Putamen (tissue), 1 donor: ENCODE results near the gene NTSR1.

Experiments
- DNase-seq: peaks from one replicate; pipeline ENCODE4 v3.0.0-alpha.2; 2016; ENCODE audit warnings: low spot score

Gene NTSR1

GRCh38 chr20:62755817-62756724, 47.4 kb downstream of the NTSR1 start:
- no peak for DNase-seq

- no peak for DNase-seq
Measured at GRCh38 chr20:62758226-62758912, 49.7 kb downstream of the NTSR1 start.

GRCh38 chr20:62759981-62760431, 51.4 kb downstream of the NTSR1 start:
- DNase-seq, result no peak

GRCh38 chr20:62760471-62760855, 51.8 kb downstream of the NTSR1 start:
- no peak for DNase-seq

GRCh38 chr20:62760856-62761758, 52.5 kb downstream of the NTSR1 start:
- no peak for DNase-seq

GRCh38 chr20:62761759-62762131, 53.1 kb downstream of the NTSR1 start:
- DNase-seq, result no peak

- no peak for DNase-seq
Measured at GRCh38 chr20:62762376-62762775, 53.7 kb downstream of the NTSR1 start.

GRCh38 chr20:62762801-62763368, 54.2 kb downstream of the NTSR1 start:
- no peak for DNase-seq

- no peak for DNase-seq
Measured at GRCh38 chr20:62763404-62763803, 54.8 kb downstream of the NTSR1 start.

- DNase-seq, result no peak
Measured at GRCh38 chr20:62764156-62764935, 55.7 kb downstream of the NTSR1 start.

- DNase-seq, result no peak
Measured at GRCh38 chr20:62765021-62765420, 56.4 kb downstream of the NTSR1 start.

- no peak for DNase-seq
Measured at GRCh38 chr20:62765432-62766070, 56.9 kb downstream of the NTSR1 start.

GRCh38 chr20:62766071-62766450, 57.4 kb downstream of the NTSR1 start:
- DNase-seq, result no peak

- DNase-seq, result no peak
Measured at GRCh38 chr20:62766716-62767115, 58.1 kb downstream of the NTSR1 start.

- DNase-seq, result no peak
Measured at GRCh38 chr20:62768234-62768546, 59.6 kb downstream of the NTSR1 start.

GRCh38 chr20:62768551-62769287, 60.1 kb downstream of the NTSR1 start:
- DNase-seq, result no peak

- DNase-seq, result no peak
Measured at GRCh38 chr20:62769346-62770071, 60.9 kb downstream of the NTSR1 start.

GRCh38 chr20:62770111-62770910, 61.7 kb downstream of the NTSR1 start:
- DNase-seq, result no peak

- DNase-seq, result no peak
Measured at GRCh38 chr20:62770916-62771315, 62.3 kb downstream of the NTSR1 start.
